NT2/D1 (cell line): ENCODE measurements around the gene FAF1.

Source experiments
- SUZ12 ChIP-seq: IDR thresholded peaks from 2 replicates; pipeline ENCODE4 v1.6.1; 2011; ENCODE audit not compliant: insufficient read length, insufficient read depth; ENCODE audit errors: extremely low read depth
- YY1 ChIP-seq: IDR thresholded peaks from 2 replicates; pipeline ENCODE4 v1.6.1; 2011; ENCODE audit not compliant: insufficient read length, insufficient read depth
- ZNF274 ChIP-seq: IDR thresholded peaks from 2 replicates; pipeline ENCODE4 v1.6.1; 2011; ENCODE audit warnings: mild to moderate bottlenecking, low read depth, low read length

GRCh38 chr1:50665413-50665812, 294.7 kb downstream of the FAF1 start:
- TF ChIP-seq YY1, result no peak
- no peak for TF ChIP-seq ZNF274
- no peak for TF ChIP-seq SUZ12
